Neural cell (in vitro differentiated cells): ENCODE results near the gene PDPN. TPM values are rescaled to one million over a fixed set of nuclear protein-coding genes. Genes with fewer than 3 reads are reported as not detected.

Source experiments
- H2AFZ ChIP-seq: fragments of 200-600, 300-800 bp; sonication (generic), shearing (Covaris generic); 2 replicates; pipeline ENCODE4 v1.6.0; 2014; ENCODE audit warnings: low read depth, mild to moderate bottlenecking, antibody characterized with exemption, low read length, moderate library complexity
- H3F3A ChIP-seq: fragments of 200-600 bp; shearing (Covaris generic); 2 replicates; pipeline ENCODE4 v1.6.1; 2016; ENCODE audit warnings: mild to moderate bottlenecking, moderate library complexity, mixed read lengths, antibody characterized with exemption, low read length; ENCODE audit not compliant: insufficient read depth, poor library complexity, severe bottlenecking
- H3K27ac ChIP-seq: fragments of 200-600, 300-800 bp; sonication (generic), shearing (Covaris generic); 2 replicates; pipeline ENCODE4 v1.5.1; 2014; ENCODE audit warnings: mild to moderate bottlenecking, low read length, moderate library complexity
- H3K27me3 ChIP-seq: fragments of 300-800, 200-600 bp; sonication (generic), shearing (Covaris generic); 2 replicates; pipeline ENCODE4 v1.6.0; 2014; ENCODE audit warnings: mild to moderate bottlenecking, low read depth, low read length, moderate library complexity; ENCODE audit not compliant: insufficient read depth
- H3K36me3 ChIP-seq: fragments of 300-800, 200-600 bp; sonication (generic), shearing (Covaris generic); 2 replicates; pipeline ENCODE4 v1.5.1; 2014; ENCODE audit warnings: mild to moderate bottlenecking, antibody characterized with exemption, low read length, moderate library complexity; ENCODE audit not compliant: insufficient read depth
- H3K4me2 ChIP-seq: fragments of 300-800, 200-600 bp; sonication (generic), shearing (Covaris generic); 2 replicates; pipeline ENCODE4 v1.6.0; 2014; ENCODE audit warnings: mild to moderate bottlenecking, low read length
- H3K4me3 ChIP-seq: fragments of 300-800, 200-600 bp; sonication (generic), shearing (Covaris generic); 2 replicates; pipeline ENCODE4 v1.5.1; 2014; ENCODE audit warnings: mild to moderate bottlenecking, low read length, moderate library complexity
- H3K79me2 ChIP-seq: fragments of 200-600 bp; shearing (Covaris generic); replicated peaks from 2 replicates; pipeline ENCODE4 v1.6.0; 2014; ENCODE audit warnings: mild to moderate bottlenecking, low read length, moderate library complexity; ENCODE audit not compliant: insufficient read depth
- H3K9ac ChIP-seq: fragments of 300-800, 200-600 bp; sonication (generic), shearing (Covaris generic); 2 replicates; pipeline ENCODE4 v1.6.1; 2016; ENCODE audit warnings: mild to moderate bottlenecking, low read length, mixed read lengths
- H3K9me2 ChIP-seq: fragments of 200-600 bp; shearing (Covaris generic); 2 replicates; pipeline ENCODE4 v1.6.1; 2016; ENCODE audit warnings: mild to moderate bottlenecking, low read length, mixed read lengths; ENCODE audit not compliant: insufficient read depth
- H3K9me3 ChIP-seq: fragments of 200-600, 300-800 bp; sonication (generic), shearing (Covaris generic); 2 replicates; pipeline ENCODE4 v1.6.1; 2016; ENCODE audit warnings: mild to moderate bottlenecking, mixed run types, low read length, moderate library complexity, mixed read lengths
- H4K20me1 ChIP-seq: fragments of 200-600 bp; shearing (Covaris generic); 2 replicates; pipeline ENCODE4 v1.6.1; 2016; ENCODE audit warnings: mild to moderate bottlenecking, mixed run types; ENCODE audit not compliant: insufficient read depth
- CTCF ChIP-seq: fragments of 450-650 bp; IDR thresholded peaks from 2 replicates; pipeline ENCODE4 v1.5.1; 2014; ENCODE audit warnings: antibody characterized with exemption, mild to moderate bottlenecking, moderate library complexity; ENCODE audit not compliant: poor library complexity, severe bottlenecking
- EP300 ChIP-seq: fragments of 450-650 bp; conservative IDR thresholded peaks from 2 replicates; pipeline ENCODE4 v1.6.1; 2014; ENCODE audit warnings: antibody characterized with exemption, mild to moderate bottlenecking, moderate library complexity; ENCODE audit not compliant: poor library complexity, severe bottlenecking
- EZH2 ChIP-seq: fragments of 200-600, 300-800 bp; shearing (Covaris generic), sonication (generic); IDR thresholded peaks from 2 replicates; pipeline ENCODE4 v1.6.1; 2014; ENCODE audit warnings: antibody characterized with exemption, low read length, borderline replicate concordance, mild to moderate bottlenecking; ENCODE audit not compliant: insufficient read depth, poor library complexity, severe bottlenecking
- MXI1 ChIP-seq: fragments of 450-650 bp; conservative IDR thresholded peaks from 2 replicates; pipeline ENCODE4 v1.6.1; 2014; ENCODE audit warnings: antibody characterized with exemption, mild to moderate bottlenecking; ENCODE audit not compliant: poor library complexity, severe bottlenecking
- POLR2AphosphoS5 ChIP-seq: IDR thresholded peaks from 2 replicates; pipeline ENCODE4 v1.6.1; 2012
- RAD21 ChIP-seq: fragments of 450-650 bp; conservative IDR thresholded peaks from 2 replicates; pipeline ENCODE4 v1.6.1; 2014; ENCODE audit warnings: antibody characterized with exemption, mild to moderate bottlenecking, moderate library complexity
- REST ChIP-seq: IDR thresholded peaks from 2 replicates; pipeline ENCODE4 v1.6.1; 2012; ENCODE audit warnings: borderline replicate concordance
- SMC3 ChIP-seq: fragments of 450-650 bp; conservative IDR thresholded peaks from 2 replicates; pipeline ENCODE4 v1.6.1; 2014; ENCODE audit warnings: antibody characterized with exemption, mild to moderate bottlenecking, moderate library complexity; ENCODE audit not compliant: poor library complexity
- TAF1 ChIP-seq: IDR thresholded peaks from 2 replicates; pipeline ENCODE4 v1.6.1; 2012; ENCODE audit warnings: low read depth
- polyA plus RNA-seq: library from polyadenylated mRNA; depleted of rRNA; stranded (reverse); fragments of >200 nt; gene quantifications from 2 replicates; pipeline ENCODE4 v1.2.3, GENCODE V29; 2014

PDPN gene
- polyA plus RNA-seq, 1 donor from 2014 or later = 0.63 TPM

- Histone ChIP-seq H3K36me3 (no peaks in the 10 kb centered on the region), H3K79me2 (no peaks in the 10 kb centered on the region), H3K27me3 (peaks cover 8% of the 10 kb centered on the region), H3K9ac (no peak overlapping the region), H3K9me3 (no peaks in the 10 kb centered on the region), H3K9me2 (no peaks in the 10 kb centered on the region), H3K4me3 (no peak overlapping the region), H3K4me2 (no peak overlapping the region), H2AFZ (no peak overlapping the region), H3K27ac (no peak overlapping the region), H4K20me1 (no peaks in the 10 kb centered on the region), H3F3A (no peaks in the 10 kb centered on the region)
- no peak for TF ChIP-seq RAD21
- no peak for TF ChIP-seq REST
- TF ChIP-seq MXI1 = no peak
- TF ChIP-seq POLR2AphosphoS5 = no peak
Measured at GRCh38 chr1:13588946-13589796, 5.5 kb downstream of the PDPN start.

- no peaks in the 10 kb centered on the region for H4K20me1 ChIP-seq
- H3K4me2 ChIP-seq = no peak overlapping the region
- no peaks in the 10 kb centered on the region for H3F3A ChIP-seq
- H3K27me3 ChIP-seq = no peaks in the 10 kb centered on the region
- no peak for TF ChIP-seq EP300
- no peak for TF ChIP-seq MXI1
- no peak for TF ChIP-seq RAD21
- no peak for TF ChIP-seq EZH2
- no peak for TF ChIP-seq POLR2AphosphoS5
- TF ChIP-seq CTCF = no peak
- TF ChIP-seq REST = no peak
- no peak for TF ChIP-seq TAF1
- no peak for TF ChIP-seq SMC3
- no peaks in the 10 kb centered on the region for H3K79me2 ChIP-seq
- H2AFZ ChIP-seq = no peak overlapping the region
- H3K9ac ChIP-seq = no peak overlapping the region
- no peaks in the 10 kb centered on the region for H3K36me3 ChIP-seq
- H3K27ac ChIP-seq = no peak overlapping the region
- H3K4me3 ChIP-seq = no peak overlapping the region
- H3K9me2 ChIP-seq = no peaks in the 10 kb centered on the region
- no peaks in the 10 kb centered on the region for H3K9me3 ChIP-seq
Measured at GRCh38 chr1:13590486-13590885, 6.9 kb downstream of the PDPN start.
